Transverse colon (tissue), 3 donors: ENCODE results near the gene TIMM22.

Experiments used
- POLR2A ChIP-seq: fragments of 450-650 bp; IDR thresholded peaks from one replicate; pipeline ENCODE4 v1.6.1; 2016; ENCODE audit warnings: antibody characterized with exemption, mild to moderate bottlenecking, moderate library complexity
- TF ChIP-seq, protein P1 (sequence below), 5 experiments: fragments of 200-600 bp in 3 of 5; fragments of 450-650 bp in 2 of 5; sonication (generic) in 3 of 5; IDR thresholded peaks; 1 replicate in 2 of 5; 2 replicates in 3 of 5; pipeline ENCODE4 v1.5.1; 2016 to 2017; ENCODE audit warnings: antibody characterized with exemption in 5 of 5, inconsistent platforms in 3 of 5, mild to moderate bottlenecking in 2 of 5, moderate library complexity in 1 of 5

DNA sequence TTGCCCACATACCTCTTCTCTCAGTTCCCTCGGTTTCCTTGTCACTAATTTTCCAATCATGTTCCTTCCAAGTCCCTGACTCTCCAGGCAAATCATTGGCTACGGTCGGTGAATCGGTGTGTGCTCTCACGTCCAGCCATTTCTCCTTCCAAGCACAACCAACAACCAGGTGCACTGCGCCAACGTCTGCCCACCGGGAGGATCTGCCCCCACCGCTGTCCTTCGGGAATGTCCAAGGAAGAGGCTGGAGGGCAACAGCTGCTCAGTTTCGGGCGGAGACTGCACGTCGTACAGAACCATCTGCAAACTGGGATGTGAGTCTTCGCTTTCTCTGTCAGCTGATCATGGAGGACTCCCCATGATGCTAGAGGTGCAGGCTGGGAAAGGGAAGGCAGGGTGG is 9.0 kb upstream of the TIMM22 start:
- no peak for TF ChIP-seq POLR2A
- TF ChIP-seq, protein P1, sequence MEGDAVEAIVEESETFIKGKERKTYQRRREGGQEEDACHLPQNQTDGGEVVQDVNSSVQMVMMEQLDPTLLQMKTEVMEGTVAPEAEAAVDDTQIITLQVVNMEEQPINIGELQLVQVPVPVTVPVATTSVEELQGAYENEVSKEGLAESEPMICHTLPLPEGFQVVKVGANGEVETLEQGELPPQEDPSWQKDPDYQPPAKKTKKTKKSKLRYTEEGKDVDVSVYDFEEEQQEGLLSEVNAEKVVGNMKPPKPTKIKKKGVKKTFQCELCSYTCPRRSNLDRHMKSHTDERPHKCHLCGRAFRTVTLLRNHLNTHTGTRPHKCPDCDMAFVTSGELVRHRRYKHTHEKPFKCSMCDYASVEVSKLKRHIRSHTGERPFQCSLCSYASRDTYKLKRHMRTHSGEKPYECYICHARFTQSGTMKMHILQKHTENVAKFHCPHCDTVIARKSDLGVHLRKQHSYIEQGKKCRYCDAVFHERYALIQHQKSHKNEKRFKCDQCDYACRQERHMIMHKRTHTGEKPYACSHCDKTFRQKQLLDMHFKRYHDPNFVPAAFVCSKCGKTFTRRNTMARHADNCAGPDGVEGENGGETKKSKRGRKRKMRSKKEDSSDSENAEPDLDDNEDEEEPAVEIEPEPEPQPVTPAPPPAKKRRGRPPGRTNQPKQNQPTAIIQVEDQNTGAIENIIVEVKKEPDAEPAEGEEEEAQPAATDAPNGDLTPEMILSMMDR (IDR thresholded peaks at IDR 0.05), result no peak
